Spleen (tissue), 11 donors: ENCODE measurements around the gene MERTK. TPM values are rescaled to one million over a fixed set of nuclear protein-coding genes. Genes with fewer than 3 reads are reported as not detected.

Experiments used
- polyA plus RNA-seq, 3 donors: library from polyadenylated mRNA; stranded (reverse); fragments of 200-250 nt; gene quantifications; one replicate each; pipeline ENCODE4 v1.2.1, GENCODE V29; 2013
- small RNA-seq, 4 donors: library from RNA; depleted of rRNA; stranded (forward); fragments of <200 nt; gene quantifications; one replicate each; pipeline ENCODE3, GENCODE V24; 2016
- total RNA-seq, 7 donors: library from RNA; depleted of rRNA in 3 of 7; stranded (reverse); fragments of >200 nt in 3 of 7; fragmentation: NEBNext Ultra II Directional in 4 of 7; extraction: Animal tissue kit (Norgen Biotek cat#: 25700) in 4 of 7; gene quantifications; one replicate each; pipeline versions ENCODE4 v1.1.0 to v1.2.1, GENCODE V29; 2016 to 2021
- donor health status: healthy with polysubstance abuse.
- donor health status: DM: no; HTN: no; CAD: no; lungs with moderate emphysema.
- donor health status: DM: no; HTN: no; CAD: no.
- donor health status: Bipolar disorder and iron deficiency.
- donor health status: healthy.
- donor health status: DM: no; HTN: no; CAD: no.
- donor health status: DM: yes; HTN: yes; CAD: no.

Gene MERTK
- total and polyA plus RNA-seq, 10 donors, result 6.9 to 127 (median 49.7) TPM

Small RNA genes within 50 kb of the gene (small RNA-seq; reads per million reads assigned to genes)
- gene RN7SL297P, result 0 reads per million in 4 donors

Other genes starting within 250 kb of the MERTK start
- gene ANAPC1, start 14.4 kb upstream of the MERTK start, total RNA-seq, result 10 to 100 TPM; 41.7 to 82.2 (median 48.8) TPM
- gene ANAPC1, start 14.4 kb upstream of the MERTK start, polyA plus RNA-seq, result 1 to 10 TPM; 7.0 to 9.9 (median 8.2) TPM
- gene TMEM87B, start 156.7 kb downstream of the MERTK start, total RNA-seq, result 10 to 100 TPM; 30.6 to 39.9 (median 35.4) TPM
- 10 to 100 TPM; 10.4 to 10.9 (median 10.8) TPM for gene TMEM87B, start 156.7 kb downstream of the MERTK start, polyA plus RNA-seq
- gene FBLN7, start 239.8 kb downstream of the MERTK start, total RNA-seq, result 10 to 100 TPM in 3 of 7 donors, 1 to 10 TPM in 4; 6.5 to 14.5 (median 9.0) TPM
- 1 to 10 TPM; 1.5 to 2.1 (median 2.0) TPM for gene FBLN7, start 239.8 kb downstream of the MERTK start, polyA plus RNA-seq